Cardiac muscle cell (in vitro differentiated cells and primary cell): ENCODE measurements around the gene TAS1R2. TPM values are rescaled to one million over a fixed set of nuclear protein-coding genes. Genes with fewer than 3 reads are reported as not detected.
A peak's percentile ranks its signal among the peaks of the same experiment; 100 is the strongest.

Source experiments
- DNase-seq, 2 donors: peaks; one replicate each; pipeline versions ENCODE4 v3.0.0 to v3.0.0-alpha.2; 2010 to 2017; ENCODE audit warnings: low read depth in 1 of 2, low spot score in 1 of 2
- H3K27ac ChIP-seq: fragments of 200-600 bp; sonication (generic); 2 replicates; pipeline ENCODE4 v1.5.1; 2016
- H3K27me3 ChIP-seq: fragments of 200-600 bp; sonication (generic); 2 replicates; pipeline ENCODE4 v1.6.0; 2016; ENCODE audit warnings: control low read depth
- H3K36me3 ChIP-seq: fragments of 200-600 bp; sonication (generic); 2 replicates; pipeline ENCODE4 v1.5.1; 2016; ENCODE audit warnings: control low read depth
- H3K4me1 ChIP-seq: fragments of 200-600 bp; sonication (generic); 2 replicates; pipeline ENCODE4 v1.8.1; 2017; ENCODE audit warnings: low read depth, mild to moderate bottlenecking, mixed run types
- H3K4me3 ChIP-seq: fragments of 200-600 bp; sonication (generic); 2 replicates; pipeline ENCODE4 v1.5.1; 2016; ENCODE audit warnings: mild to moderate bottlenecking
- H3K9me3 ChIP-seq: fragments of 200-600 bp; sonication (generic); 2 replicates; pipeline ENCODE4 v1.5.1; 2017; ENCODE audit warnings: low read depth, mild to moderate bottlenecking, control low read depth
- polyA plus RNA-seq: library from polyadenylated mRNA; unstranded; fragments of >200 nt; fragmentation: Nextera tagmentation; extraction: Ambion mirVana; gene quantifications from 2 replicates; pipeline ENCODE4 v1.2.1, GENCODE V29; 2016
- total RNA-seq: library from RNA; depleted of rRNA; stranded (reverse); fragments of >200 nt; gene quantifications from 2 replicates; pipeline ENCODE4 v1.2.3, GENCODE V29; 2016
- TF ChIP-seq, protein P1 (sequence below): IDR thresholded peaks from 2 replicates; pipeline ENCODE4 v1.5.1; 2012; ENCODE audit warnings: low read depth, mild to moderate bottlenecking, low read length

Gene TAS1R2
- total RNA-seq (not detected in 2 replicates), polyA plus RNA-seq (not detected in 2 replicates)

DNA sequence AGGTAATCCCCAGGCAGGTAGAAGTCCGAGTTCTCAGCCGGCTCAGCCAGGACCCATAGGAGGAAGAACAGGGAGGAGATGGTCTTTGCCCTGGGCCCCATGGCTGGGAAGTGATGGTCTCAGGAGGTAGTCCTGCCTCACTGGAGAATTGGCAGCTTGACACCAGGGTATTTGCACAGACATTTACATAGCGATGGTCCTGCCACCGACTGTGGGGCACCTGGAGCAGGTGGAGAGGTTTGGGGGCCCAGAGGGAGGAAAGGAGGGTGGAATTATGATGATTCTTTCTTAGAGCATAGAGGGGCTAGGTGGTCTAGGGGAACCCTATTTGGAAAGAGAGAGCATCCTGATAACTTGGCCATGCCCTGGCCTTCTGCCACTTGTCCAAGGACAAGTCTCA, at the start of gene TAS1R2:
TAS1R2 (minus strand) TSS at position 101 of the 400 bp plus-strand sequence; CDS start at position 101, 0 bp downstream.
- H3K4me1 ChIP-seq: no peaks in the 10 kb centered on the region
- no peak for DNase-seq
- TF ChIP-seq, protein P1, sequence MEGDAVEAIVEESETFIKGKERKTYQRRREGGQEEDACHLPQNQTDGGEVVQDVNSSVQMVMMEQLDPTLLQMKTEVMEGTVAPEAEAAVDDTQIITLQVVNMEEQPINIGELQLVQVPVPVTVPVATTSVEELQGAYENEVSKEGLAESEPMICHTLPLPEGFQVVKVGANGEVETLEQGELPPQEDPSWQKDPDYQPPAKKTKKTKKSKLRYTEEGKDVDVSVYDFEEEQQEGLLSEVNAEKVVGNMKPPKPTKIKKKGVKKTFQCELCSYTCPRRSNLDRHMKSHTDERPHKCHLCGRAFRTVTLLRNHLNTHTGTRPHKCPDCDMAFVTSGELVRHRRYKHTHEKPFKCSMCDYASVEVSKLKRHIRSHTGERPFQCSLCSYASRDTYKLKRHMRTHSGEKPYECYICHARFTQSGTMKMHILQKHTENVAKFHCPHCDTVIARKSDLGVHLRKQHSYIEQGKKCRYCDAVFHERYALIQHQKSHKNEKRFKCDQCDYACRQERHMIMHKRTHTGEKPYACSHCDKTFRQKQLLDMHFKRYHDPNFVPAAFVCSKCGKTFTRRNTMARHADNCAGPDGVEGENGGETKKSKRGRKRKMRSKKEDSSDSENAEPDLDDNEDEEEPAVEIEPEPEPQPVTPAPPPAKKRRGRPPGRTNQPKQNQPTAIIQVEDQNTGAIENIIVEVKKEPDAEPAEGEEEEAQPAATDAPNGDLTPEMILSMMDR: no peak
- H3K27me3 ChIP-seq: peaks cover 7% of the 10 kb centered on the region
- no peaks in the 10 kb centered on the region for H3K9me3 ChIP-seq
- H3K4me3 ChIP-seq: no peak within 1 kb of the TSS
- H3K27ac ChIP-seq: no peak within 1 kb of the TSS
- no peaks in the 10 kb centered on the region for H3K36me3 ChIP-seq

DNA sequence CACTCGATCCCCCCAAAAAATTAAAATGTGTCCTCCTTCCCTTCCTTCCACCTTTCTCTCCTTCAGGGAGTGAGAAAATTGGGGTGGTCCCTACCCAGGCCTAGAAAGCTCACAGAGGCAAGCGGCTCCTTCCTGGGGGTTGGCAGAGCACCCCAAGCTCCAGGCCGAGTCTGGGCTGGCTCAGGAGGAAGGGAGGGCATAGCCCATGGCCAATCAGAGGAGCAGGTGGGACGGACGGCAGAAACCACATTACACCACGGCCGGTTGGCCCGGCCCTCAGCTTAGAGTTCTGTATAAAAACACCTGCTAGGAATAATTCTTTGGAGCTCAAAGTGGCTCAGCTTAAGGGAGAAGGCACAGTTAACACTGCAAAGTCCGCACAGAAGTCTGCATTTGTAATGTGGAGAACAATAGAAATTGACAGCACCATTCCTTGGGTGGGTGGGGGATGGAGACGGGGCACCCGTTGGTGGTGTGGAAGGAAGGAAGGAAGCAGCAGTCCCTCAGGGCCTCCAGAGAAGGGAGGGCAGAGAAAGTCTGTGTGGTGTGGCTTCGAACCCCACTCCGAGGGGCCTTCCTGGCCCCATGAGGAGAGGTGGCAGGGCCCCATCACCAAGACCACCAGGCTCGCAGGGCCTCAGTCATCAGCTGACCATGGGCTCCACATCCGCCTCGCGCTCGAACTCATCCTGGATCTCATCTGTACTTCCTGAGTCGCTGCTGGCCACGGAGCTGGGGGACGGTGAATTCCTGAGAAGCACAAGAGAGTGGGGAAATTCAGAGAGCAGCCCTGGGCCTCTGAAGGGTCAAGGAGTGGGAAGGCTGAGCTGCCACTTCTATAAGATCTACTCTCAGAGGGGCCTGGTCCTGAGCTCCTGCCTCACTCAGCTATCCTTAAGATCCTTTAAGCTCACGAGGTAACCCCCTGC, 48.7 kb upstream of the TAS1R2 start:
- Histone ChIP-seq H3K4me3 (no peak overlapping the region), H3K4me1 (peaks cover 4% of the 10 kb centered on the region), H3K27me3 (no peaks in the 10 kb centered on the region), H3K27ac (no peak overlapping the region), H3K9me3 (no peaks in the 10 kb centered on the region), H3K36me3 (peaks cover 3% of the 10 kb centered on the region)
- TF ChIP-seq, protein P1: no peak
- no peak for DNase-seq

DNA sequence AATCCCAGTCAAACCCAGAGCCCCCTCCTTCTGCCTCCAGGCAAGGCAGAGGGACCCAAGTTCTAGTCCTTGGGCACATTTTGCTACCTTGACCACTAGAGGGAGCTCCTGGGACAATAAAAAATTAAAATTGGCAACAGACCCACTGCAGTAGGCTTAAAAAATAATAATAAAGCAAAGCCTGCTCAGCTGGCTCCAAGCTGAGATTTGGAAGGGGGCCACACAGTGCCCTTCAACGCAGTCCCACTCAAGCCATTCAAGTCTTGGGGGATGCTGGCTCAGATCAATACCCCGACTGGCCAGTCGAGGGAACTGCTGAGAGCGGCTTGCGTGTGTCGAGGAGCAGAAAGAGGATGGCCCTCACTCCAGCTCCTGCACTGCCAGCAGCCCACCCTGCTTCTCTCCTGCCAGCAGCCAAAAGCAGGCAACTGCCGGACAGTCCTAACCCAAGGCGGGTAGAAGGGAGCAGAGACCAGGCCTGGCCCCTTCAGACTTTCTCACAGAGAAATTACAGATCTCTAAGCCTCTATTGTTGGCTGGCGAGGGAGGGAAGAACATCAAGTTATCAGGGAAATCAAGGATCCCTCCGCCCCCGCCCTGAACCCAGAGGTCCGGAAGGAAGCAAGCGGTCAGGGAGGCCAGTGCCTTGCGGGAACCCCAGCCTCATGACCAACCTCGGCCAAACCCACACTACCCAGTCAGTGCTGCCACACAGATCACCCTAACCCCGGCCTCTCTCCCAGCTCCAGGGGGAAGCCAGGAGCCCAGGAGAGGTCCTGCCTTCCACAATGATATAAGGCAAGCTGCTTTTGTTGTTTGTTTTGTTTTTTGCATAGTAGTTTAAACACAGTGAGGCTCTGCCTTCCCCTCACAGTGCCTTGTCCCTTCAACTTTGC, 47.8 kb upstream of the TAS1R2 start:
- no peaks in the 10 kb centered on the region for H3K27me3 ChIP-seq
- TF ChIP-seq, protein P1: peak; percentile 85
- no peaks in the 10 kb centered on the region for H3K9me3 ChIP-seq
- DNase-seq: peak; percentile 61 to 76
- peak overlapping the region; percentile 48 for H3K27ac ChIP-seq
- H3K36me3 ChIP-seq: peaks cover 3% of the 10 kb centered on the region
- no peak overlapping the region for H3K4me3 ChIP-seq
- peaks cover 5% of the 10 kb centered on the region for H3K4me1 ChIP-seq

DNA sequence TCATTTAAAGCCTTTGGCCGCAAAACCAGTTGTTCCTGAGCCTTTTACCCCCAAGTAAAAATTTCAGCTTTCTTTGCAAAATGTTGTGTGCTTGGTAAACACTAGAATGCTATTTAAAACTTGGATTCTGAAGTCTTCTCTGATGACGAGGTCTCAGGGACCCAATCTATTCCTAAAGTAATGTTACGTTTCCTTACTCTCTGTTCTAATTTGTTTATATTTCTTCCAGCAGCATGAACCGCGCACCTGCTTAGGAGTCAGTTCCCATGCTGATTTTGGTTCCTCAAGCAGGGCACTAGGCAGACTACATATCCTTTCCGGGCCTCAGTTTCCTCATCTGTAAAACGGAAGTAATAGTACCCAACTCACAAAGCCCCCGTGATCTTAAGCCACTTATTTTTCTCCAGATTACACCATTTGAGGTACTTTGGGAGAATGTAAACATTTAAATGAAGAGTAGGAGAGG, 43.9 kb upstream of the TAS1R2 start:
- H3K36me3 ChIP-seq: no peaks in the 10 kb centered on the region
- TF ChIP-seq, protein P1: no peak
- no peaks in the 10 kb centered on the region for H3K9me3 ChIP-seq
- H3K27ac ChIP-seq: peak overlapping the region; percentile 100
- DNase-seq: no peak
- H3K4me3 ChIP-seq: peak overlapping the region; percentile 100
- peaks cover 12% of the 10 kb centered on the region for H3K4me1 ChIP-seq
- H3K27me3 ChIP-seq: no peaks in the 10 kb centered on the region

DNA sequence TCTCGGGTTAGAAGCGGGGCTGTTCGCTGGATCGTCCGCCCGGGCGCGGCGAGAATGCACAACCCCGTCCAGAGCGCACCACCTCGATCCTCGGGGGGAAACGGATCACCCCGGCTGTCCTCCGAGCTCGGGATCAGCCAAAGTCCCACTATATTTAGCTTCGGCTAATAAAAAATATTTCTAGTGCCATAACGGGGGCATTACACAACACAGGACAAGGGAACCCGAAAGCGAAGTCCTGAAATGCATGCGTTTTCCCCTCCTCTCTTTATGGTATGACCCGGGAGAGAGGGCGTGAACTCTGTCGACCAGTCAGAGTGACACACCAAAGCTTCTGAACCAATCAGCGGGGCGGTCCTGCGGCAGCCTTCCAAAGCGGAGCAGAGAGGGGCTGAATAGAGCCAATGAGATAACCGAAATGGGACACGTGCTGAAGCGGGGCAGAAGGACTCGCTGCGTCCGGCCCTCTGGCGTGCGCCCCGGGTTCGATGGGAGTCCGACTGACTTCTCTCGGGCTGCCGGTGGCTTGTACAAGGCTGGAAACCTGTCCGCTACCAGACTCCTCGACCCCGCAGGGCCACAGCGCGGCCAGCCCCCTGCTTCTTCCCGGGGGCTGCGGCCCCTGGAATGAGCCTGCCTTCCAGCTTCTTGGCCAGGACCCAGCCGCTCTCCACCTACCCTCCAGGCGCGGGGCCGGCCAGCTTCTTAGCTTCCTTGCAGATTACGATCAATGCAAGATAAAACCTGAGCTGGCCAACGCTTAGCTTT, 43.2 kb upstream of the TAS1R2 start, which contains the start of gene ALDH4A1:
ALDH4A1 (minus strand) TSS at position 33 of the 768 bp plus-strand sequence; CDS start at position 1, 32 bp downstream.
- Histone ChIP-seq H3K9me3 (no peaks in the 10 kb centered on the region), H3K4me1 (peaks cover 12% of the 10 kb centered on the region), H3K36me3 (no peaks in the 10 kb centered on the region), H3K27ac (peak within 1 kb of the TSS; percentile 100), H3K4me3 (peak within 1 kb of the TSS; percentile 100), H3K27me3 (no peaks in the 10 kb centered on the region)
- DNase-seq: peak; percentile 99
- TF ChIP-seq, protein P1: no peak
